ENCODE results near the gene SLC4A1.
A peak's percentile ranks its signal among the peaks of the same experiment; 100 is the strongest.

GRCh38 chr17:44308320-44308818 is 40.4 kb upstream of the SLC4A1 start, which contains the start of gene RUNDC3A:
- TF ChIP-seq EP300 (IDR thresholded peaks at IDR 0.05) (no peak), CTCF (IDR thresholded peaks at IDR 0.05) (no peak), BHLHE40 (IDR thresholded peaks at IDR 0.05; ENCODE audit: low read depth, low read length) (no peak), FOXS1 (CRISPR knock-in tag; IDR thresholded peaks at IDR 0.05) (0 out of 2 replicates have a peak, but pooled peaks have one; percentile 37), POLR2AphosphoS2 (conservative IDR thresholded peaks at IDR 0.05; ENCODE audit: low read length) (no peak), ELK1 (IDR thresholded peaks at IDR 0.05; ENCODE audit: low read depth, low read length) (no peak), USF2 (IDR thresholded peaks at IDR 0.05) (no peak), REST (IDR thresholded peaks at IDR 0.05) (peak; percentile 97), POLR2A (IDR thresholded peaks at IDR 0.05; ENCODE audit: low read length) (no peak)
